Fibroblast of peridontal ligament (primary cell): ENCODE results near the gene USP10.

Experiments
- DNase-seq: peaks from one replicate; pipeline ENCODE4 v3.0.0-alpha.2; 2010; ENCODE audit errors: extremely low read depth

Gene USP10

DNA sequence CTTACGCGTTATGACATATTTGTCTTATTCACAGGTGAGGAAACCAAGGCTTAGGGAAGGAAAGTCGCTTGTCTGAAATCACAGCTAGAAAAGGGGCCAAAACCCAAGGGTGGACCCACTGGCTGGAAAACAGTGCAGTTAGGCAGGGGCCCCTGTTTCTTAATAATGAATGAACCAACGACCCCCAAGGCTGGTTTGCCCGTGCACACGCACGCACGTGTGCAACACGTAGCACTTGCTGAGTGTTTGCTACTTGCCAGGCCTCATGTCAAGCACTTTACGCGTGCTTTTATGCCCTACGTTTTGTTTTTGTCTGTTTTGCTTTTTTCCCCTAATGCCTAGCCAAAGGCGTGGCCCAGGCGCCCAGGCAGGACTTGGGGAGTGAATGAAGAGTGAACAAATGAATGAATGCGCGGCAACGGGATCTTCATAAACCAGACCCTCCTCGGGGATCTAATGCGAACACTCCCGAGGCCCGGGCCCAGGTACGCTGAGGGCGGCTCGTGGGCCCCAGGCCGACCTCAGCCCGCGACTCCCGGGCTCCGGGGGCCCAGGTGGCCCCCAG, 571 bp upstream of the USP10 start:
- DNase-seq = no peak

DNA sequence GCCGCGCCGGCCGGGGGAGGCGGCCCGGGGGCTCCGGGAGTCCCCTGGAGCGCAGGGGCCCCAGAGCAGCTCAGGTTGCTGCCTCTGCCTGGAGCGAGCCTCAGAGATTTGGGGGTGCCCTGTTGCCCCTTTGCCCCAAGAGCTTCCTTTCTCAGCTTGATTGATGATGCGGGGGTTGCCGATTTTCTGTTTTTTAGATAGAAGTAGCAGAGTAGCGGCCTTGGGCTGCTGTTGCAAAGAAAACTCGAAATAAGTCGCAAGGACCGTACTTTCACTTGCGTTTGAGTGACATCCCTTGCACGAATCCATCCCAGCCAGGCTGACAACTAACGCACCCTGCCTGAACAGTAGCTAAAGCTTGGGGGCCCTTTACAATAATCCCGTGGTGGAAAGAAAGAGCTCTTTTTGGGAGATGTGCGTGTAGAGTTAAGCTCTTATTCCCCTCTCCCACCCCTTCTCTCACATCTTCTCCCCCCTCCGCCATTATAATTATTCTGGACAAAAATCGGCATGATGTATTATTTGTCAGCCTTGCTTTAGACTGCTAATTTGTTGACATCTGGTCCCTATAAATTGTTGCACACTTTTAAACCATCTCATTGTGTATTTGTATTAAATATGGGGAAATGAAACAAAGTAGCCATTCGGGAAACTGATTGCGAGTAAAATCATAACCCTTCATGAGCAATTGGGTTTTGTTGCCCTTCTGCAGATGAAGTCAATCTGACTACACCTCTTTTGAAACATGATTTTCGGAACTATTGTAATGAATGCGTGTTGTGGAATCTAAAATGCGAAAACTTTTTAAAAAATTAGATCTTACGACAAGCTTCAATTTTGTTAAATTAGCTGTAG, 873 bp downstream of the USP10 start:
- DNase-seq = peak; percentile 41

DNA sequence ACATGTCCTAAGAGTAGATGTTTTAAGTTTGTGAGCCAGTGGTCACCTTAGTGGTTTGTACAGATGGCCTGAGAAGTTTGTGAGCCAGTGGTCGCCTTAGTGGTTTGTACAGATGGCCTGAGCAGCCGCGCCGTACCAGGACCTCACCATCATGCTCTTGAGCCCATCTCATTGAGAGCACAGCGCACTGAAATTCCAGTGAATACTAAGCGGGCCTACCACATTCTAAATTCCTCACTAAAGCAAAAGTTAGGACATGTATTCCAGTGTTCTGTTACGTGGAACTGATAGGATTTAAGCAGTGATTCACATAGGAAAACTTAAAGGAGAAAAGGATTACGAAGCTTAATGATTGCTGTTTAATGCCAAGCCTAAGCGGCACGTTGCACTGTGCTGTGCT, 3.9 kb downstream of the USP10 start:
- no peak for DNase-seq

DNA sequence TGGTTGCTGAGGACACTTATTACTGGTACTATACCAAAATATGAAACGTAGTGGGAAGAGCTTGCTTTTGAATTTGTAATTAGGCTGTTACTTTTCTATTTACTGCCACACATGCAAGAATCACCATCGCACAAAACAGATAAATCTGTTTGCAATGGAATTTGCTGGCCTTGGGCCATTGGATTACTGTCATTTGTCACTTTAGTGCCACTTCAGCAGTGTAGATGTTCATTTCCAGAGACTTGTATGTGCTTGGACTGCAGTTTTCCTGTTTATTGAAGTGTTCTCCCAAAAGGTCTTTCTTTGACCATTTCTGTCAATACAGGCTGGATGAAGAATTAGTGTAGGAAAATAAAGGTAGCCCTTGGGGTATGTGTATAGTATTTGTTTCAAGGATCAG, 4.5 kb downstream of the USP10 start:
- DNase-seq = no peak

DNA sequence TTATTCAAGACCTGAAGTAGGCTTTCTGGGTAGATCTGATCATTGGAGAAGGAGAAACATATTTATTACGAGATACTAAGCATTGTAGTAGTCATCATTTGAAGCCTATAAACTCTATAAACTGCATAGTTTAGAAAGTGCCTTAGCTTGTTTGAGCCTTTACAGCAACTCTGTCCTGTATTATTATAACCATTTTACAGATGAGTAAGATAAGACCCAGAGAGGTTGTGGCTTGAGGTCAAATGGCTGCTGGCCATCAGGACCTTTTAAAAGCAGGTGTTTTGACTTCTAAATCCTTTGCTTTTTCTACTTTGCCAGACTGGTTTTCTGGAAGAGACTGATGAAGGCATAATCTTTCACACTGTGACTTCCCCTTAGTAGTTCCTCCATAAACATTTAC, 7.1 kb downstream of the USP10 start:
- no peak for DNase-seq

DNA sequence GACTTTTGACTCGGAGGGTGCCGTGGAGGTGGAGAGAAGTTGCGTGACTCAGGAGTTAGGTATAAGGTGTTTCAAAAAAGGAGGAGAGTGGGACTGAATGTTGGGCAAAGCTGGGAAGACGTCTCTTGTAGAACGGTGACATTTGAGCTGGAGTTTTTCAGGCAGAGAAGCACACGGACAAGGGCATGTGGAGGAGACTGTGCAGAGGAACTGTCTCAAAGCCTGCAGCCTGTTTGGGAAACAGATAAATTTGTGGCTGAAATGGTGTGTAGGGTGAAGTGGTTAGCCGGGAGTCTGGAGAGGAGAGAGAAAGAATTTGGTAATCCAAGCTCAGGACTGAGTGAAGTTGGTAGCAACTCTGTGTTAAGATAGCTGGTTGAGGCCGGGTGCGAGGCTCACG, 9.8 kb downstream of the USP10 start:
- no peak for DNase-seq

DNA sequence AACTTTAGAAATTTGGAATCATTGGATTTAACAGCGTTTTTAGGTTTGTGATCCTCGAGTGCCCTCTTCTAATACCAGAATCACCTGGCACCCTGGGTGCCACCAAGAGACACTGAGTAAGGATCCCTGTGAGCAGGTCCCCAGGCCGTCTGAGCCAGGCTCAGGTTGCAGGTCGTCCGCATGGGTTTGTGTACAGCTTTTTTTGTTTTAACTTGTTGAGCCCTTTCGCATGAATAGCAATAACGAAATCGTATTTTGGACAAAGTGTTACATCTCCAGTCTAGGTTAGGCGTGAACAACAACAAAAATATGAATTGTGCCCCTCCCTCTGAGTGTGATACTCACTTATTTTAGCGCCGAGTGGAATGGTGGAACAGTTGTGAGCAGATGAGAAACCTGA, 10.9 kb downstream of the USP10 start:
- DNase-seq = no peak

DNA sequence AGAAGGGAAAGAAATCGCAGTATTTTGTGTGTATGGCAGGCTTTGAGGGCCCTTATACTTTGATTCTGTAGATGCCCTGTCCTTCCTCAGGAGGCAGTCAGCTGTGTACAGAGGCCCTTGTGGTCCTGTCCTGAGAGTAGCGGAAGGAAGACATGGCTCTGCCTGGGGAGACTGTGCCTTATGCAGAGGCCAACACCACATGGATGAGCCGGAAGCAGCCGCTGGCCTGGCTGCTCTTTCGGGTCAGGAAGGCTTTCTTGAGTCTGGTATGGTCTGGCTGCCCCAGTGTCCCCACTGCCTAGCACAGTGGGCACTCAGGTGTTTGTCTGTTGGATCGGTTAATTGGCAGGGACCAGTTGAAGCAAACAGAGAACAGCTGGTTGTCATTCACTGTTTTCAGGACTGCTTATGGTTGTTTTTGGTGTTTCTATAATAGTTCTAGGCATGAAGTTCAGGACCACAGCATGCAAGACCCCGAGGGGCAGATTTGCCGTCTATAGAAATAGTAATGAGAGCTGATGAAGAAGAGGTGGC, 12.4 kb downstream of the USP10 start:
- DNase-seq = no peak

DNA sequence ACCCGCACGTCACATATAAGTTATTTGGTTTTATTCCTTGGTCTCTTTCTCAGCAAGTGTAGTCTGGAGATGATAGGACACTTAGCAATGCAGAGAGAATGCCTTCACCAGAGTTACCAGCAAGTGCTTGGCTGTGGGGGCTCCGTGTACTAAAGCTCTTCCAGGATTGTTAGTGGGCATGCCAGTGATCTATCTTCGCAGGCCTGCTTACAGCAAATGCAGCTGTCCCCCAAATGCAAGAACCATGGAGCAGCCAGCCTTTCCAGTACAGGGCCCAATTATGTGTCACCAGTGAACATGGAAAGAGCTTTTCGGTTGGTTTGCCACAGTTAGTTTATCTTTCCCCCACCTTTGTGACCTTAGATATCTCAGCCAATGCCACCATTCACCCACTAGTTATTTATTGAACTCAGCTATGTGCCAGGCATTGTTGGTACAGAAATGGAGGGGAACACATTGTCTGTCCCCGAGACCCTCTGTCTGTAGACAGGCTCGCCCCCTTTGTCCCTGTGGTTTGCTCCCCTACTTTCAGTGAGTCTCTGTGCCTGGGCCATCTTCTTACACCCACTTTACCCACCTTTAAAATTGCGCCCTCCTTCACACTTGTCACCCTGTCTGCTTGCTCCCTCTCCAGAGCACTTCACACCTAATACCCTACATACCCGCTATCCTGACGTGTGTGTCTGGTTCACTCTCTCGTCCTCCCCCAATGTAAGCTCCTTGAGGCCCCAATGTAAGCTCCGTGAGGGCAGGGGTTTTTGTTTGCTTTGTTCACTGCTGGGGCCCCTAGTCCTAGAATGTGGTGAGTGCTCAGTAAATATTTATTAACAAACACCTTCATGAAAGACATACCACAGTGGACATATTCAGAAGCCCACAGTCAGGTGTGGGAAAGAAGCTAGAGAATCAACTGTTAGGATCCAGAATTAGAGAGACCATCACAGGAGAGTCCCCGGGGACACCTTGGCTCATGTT, 13.3 kb downstream of the USP10 start:
- no peak for DNase-seq

DNA sequence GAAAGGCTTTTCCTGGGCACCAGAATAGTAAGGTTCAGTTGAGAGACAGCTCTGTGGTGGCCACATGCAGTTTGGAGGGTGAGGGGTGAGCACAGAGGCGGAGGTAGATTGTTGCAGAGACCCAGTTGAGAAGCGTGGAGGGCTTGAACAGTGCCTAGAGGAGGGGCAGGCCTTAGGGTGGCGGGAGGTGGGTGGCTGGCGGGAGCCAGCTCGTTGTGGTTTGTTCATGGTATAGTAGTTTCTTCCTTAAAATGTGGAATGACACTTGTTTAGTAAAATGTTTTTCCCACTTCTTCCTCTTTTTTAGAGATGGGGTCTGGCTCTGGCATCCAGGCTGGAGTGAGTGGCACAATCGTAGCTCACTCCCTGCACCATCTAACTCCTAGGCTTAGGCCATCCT, 14.2 kb downstream of the USP10 start:
- DNase-seq = no peak

DNA sequence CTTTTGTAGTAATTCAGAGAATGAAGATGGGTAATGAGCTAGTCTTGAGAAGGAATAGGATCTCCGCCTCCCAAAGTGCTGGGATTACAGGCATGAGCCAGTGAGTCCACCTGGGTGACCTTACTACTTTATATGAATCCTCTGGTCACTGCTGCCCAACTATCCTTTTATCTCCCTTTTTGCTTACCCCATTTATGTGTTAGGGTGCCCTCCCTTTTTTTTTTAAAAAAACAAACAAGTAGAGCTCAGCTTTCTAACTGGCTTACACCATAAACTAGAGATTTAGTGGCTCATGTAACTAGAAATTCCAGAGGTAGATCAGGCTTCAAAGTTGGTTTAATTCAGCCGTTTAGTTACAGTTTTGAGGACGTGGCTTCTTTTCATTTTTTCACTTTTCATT, 15.6 kb downstream of the USP10 start:
- DNase-seq = no peak

DNA sequence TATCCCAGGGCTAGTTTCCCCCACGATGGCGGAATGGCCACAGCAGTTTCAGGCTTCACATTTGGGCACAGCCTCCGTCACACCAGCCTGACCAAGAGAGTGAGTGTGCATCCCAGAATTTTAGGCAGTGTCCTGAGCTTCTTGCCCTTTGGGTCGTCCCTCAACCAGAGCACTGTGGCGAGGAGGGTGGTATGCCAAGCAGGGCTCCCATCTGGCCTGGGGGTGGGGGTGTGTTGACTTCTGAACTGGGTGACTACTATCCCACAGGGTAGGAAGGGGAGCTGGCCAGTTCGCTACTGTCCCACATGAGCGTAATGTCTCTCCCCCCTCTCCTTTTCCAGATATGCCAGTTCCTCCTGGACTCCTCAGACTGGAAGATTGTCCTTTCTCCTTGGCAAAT, 16.1 kb downstream of the USP10 start:
- DNase-seq = no peak

DNA sequence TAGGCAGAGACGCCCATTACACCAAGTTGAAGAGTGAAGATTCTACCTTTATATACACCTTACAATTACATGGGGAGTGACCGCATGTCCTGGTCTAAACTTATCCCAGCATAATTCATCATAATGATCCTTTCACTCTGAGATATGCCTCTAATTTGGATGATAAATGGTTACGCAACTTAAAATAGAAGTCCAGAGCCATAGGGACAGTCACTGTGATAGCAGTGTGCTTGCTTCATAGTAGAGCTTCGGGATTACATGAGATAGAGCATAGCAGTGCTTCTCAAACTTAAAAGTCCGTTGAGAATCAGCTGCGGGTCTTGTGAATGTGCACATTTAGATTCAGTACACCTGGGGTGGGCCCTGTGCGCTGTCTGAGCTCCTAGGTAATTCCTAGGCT, 16.9 kb downstream of the USP10 start:
- no peak for DNase-seq

DNA sequence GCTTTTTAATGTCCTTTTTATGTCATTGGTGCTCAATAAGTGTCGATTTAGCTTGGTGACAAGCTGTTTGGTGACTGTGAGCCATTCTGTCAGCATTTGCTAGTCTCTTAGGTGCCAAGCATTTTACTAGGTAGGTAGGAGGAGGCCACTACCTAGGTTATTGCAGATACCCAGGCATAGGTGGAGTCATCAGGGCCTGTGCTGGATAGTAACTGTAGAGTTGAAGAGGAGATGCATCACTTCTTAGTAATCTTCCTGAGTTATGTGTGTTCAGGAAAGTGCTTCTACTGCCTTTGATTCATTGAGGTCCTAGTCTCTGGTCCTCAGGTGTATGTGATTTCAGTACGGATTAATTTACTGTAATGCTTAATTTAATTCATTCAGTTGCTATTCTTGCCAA, 17.7 kb downstream of the USP10 start:
- no peak for DNase-seq

DNA sequence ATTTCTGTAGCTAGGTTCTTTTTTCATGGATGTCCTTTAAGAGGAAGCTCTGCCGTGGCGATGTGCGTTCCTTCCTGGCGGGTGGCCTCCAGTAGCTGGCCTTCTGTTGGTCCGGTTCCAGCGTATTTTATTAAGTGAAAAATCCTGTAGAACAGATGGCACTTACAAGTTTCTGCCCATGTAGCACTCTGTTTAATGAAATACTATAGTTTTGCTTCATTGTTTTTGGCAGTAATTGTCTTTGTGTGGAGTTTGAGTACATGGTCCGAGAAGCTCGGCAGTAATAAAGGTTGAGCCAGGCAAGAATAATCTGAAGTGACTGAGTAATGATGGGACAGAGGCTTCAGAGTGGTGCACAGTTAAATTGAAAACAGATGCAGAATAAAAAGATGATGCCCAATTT, 20.4 kb downstream of the USP10 start:
- peak; percentile 70 for DNase-seq

DNA sequence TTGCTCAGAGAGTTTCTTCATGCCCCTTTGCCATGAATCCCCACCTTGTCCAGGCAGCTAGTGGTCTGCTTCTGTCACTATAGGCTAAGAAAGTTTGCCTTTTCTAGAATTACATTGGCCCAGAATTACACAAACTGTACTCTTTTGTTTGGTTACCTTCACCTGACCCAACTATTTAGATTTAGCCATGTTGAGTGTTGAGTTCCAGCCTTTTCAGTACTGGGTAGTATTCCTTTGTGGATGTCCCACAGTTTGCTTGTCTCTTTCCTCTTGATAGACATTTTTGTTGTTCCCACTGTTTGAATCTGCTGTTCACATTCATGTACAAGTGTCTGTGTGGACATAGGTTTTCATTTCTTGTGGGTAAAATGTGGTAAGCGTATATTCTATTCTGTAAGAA, 22.3 kb downstream of the USP10 start:
- DNase-seq = no peak

DNA sequence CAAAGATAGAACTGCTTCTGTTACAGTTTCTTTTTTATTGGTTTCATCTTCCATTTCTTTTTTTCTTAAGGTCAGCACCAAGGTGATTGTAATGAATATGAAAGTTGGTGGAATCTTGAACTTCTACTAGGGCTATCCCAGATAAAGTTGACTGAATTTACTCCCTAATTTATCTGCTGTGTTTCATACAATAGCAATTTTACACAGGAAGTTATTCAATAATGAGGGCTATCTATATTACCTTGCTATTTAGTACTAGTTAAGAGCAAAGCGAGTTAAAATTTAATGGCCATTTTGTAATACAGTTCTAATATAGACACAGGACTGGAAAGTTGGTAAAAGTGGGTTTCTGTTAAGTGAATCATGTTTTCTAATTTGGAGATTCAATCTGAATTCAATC, 24.1 kb downstream of the USP10 start:
- no peak for DNase-seq

DNA sequence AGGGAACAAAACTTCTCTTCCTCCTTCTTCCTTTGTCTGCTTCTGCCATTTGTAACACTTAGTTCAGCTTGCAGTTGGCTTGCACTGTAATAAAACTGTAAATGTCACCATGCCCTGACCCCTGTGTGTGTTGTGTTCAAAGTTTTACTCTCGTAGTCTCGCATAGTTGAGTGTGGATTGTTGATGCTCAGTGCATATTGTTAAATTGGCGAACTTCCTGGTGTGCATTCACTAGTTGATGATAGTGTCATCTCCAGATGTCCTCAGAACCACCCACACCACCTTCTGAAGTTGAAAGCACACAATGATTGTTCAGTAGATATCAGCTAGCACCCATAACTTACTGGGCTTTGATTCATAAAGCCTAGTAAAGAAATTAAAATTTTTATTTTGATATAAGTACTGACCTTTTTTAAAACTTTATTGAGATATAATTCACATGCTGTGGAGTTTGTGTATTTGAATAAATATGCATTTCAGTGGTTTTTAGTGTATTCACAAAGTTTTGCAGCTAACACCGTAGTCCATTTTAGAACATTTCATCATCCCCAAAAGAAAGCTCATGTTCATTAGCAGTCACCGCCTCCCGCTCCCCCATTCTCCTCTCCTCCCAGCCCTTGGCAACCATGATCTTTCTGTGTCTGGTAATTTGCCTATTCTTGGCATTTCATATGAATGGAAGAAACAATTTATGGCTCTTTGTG, 25.0 kb downstream of the USP10 start:
- peak; percentile 49 for DNase-seq

DNA sequence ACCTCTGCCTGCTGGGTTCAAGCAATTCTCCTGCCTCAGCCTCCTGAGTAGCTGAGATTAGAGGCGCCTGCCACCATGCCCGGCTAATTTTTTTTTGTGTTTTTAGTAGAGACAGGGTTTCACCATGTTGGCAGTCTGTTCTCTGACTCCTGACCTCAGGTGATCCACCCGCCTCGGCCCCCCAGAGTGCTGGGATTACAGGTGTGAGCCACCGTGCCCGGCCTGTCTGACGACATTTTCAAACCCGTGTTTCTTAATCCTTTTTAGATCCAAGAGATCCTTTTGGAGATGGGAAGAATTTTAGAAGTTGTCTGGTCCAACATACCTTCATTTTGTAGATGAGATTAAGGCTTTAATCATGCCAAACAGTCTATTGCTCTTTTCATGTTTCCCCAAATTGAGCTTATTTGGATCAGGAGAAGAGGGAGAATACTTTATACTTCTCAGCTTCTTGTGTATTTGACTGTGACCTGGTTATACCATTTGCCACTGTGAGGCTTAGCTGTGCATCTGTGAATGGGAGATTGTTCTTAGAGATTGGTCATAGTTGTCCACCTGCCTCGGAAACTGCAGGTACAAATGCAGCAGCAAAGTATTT, 25.8 kb downstream of the USP10 start:
- DNase-seq = no peak

DNA sequence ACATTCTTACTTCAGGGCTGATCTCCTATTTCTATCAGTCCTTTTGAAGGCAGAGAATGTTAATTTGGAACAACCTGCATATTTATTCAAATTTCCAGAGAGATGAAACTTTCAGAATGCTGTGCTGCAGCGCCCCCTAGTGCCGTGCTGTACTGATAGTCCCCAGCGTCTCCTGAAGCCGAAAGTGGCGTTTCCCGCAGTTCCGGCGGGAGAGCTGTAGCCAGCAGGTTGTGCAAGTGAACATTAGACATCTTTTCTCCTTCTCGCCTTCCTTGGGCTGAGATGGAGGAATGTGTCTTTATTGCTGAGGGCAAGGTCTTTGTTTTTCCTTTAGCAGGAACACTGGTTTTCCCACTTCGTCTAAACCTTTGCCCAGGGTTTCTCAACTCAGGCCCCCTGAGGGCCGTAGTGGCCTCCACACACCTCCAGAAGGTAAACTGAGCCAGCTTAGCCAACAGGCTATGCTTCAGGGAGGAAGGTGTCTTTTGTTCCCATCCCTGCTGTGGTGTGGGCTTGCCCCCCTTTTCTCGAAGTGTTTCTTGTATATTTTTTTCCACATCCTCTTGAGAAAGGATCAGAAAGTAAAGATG, 26.4 kb downstream of the USP10 start:
- DNase-seq = peak; percentile 89
